Stomach (tissue), 9 donors: Measurements from ENCODE around the gene BSG. TPM values are rescaled to one million over a fixed set of nuclear protein-coding genes. Genes with fewer than 3 reads are reported as not detected.
"Not testable (repeated sequence)": the region's sequence is repeated elsewhere in the genome, so short reads cannot be mapped to it uniquely, and the experiment has no call there.

Source experiments
- DNase-seq, 2 donors: peaks; one replicate each; pipeline versions ENCODE4 v3.0.0 to v3.0.0-alpha.2; 2013 to 2019
- H3K27ac ChIP-seq, 5 donors: fragments of 200-600 bp in 4 of 5; sonication (generic) in 4 of 5; one replicate each; pipeline ENCODE4 v1.5.1; 2013 to 2019; ENCODE audit warnings: mild to moderate bottlenecking in 1 of 5, moderate library complexity in 1 of 5
- H3K27me3 ChIP-seq, 3 donors: fragments of 200-600 bp; sonication (generic); one replicate each; pipeline ENCODE4 v1.5.1; 2017 to 2019; ENCODE audit warnings: mixed run types in 1 of 3
- H3K36me3 ChIP-seq, 4 donors: fragments of 200-600 bp; sonication (generic); 1 replicate in 3 of 4; 2 replicates in 1 of 4; pipeline ENCODE4 v1.5.1; 2016 to 2019
- H3K4me1 ChIP-seq, 4 donors: fragments of 200-600 bp; sonication (generic); one replicate each; pipeline ENCODE4 v1.5.1; 2016 to 2019
- H3K4me3 ChIP-seq, 4 donors: fragments of 200-600 bp; sonication (generic) in 3 of 4; one replicate each; pipeline ENCODE4 v1.5.1; 2016 to 2019; ENCODE audit warnings: mild to moderate bottlenecking in 1 of 4
- H3K9me3 ChIP-seq, 4 donors: fragments of 200-600 bp; sonication (generic); one replicate each; pipeline ENCODE4 v1.5.1; 2016 to 2019
- CTCF ChIP-seq, 7 experiments: fragments of 450-650 bp in 4 of 7; fragments of 200-600 bp in 3 of 7; sonication (generic) in 3 of 7; IDR thresholded peaks; one replicate each; pipeline ENCODE4 v1.5.1; 2016 to 2019; ENCODE audit warnings: antibody characterized with exemption in 7 of 7, control low read depth in 2 of 7, mild to moderate bottlenecking in 1 of 7
- EP300 ChIP-seq: sonication (generic); formaldehyde crosslinking; IDR thresholded peaks from one replicate; pipeline ENCODE4 v1.6.1; 2017; ENCODE audit warnings: antibody characterized with exemption
- POLR2A ChIP-seq, 4 donors: fragments of 450-650 bp; IDR thresholded peaks; one replicate each; pipeline ENCODE4 v1.6.1; 2016; ENCODE audit warnings: antibody characterized with exemption in 4 of 4, control low read depth in 2 of 4, mild to moderate bottlenecking in 1 of 4, moderate library complexity in 1 of 4
- POLR2AphosphoS5 ChIP-seq, 3 donors: sonication (generic); formaldehyde crosslinking; IDR thresholded peaks; one replicate each; pipeline ENCODE4 v1.6.1; 2016; ENCODE audit warnings: antibody characterized with exemption in 3 of 3
- WGBS, 5 donors: extraction: QIAGEN DNeasy Blood & Tissue Kit in 3 of 5; methylation state at CpG; one replicate each; pipeline versions ENCODE4 v1.1.5 to v1.1.7; 2013 to 2018; 5-methylcytosine and 5-hydroxymethylcytosine counted together
- intact Hi-C: fragments of 100-400 bp; cut with DNase I; formaldehyde crosslinking; loops from one replicate; pipeline ENCODE4 v1.15.1; 2023; ENCODE audit warnings: low total_unique reads
- polyA plus RNA-seq, 3 donors: library from polyadenylated mRNA; stranded (reverse); fragments of 200-250 nt; gene quantifications; one replicate each; pipeline ENCODE4 v1.2.3, GENCODE V29; 2013
- total RNA-seq, 5 donors: library from RNA; depleted of rRNA; stranded (reverse); fragments of >200 nt; gene quantifications; one replicate each; pipeline versions ENCODE4 v1.1.0 to v1.2.3, GENCODE V29; 2014 to 2016
- donor health status: healthy with polysubstance abuse.
- donor health status: Bipolar disorder and iron deficiency.
- donor health status: healthy.

Gene BSG
- total and polyA plus RNA-seq, 8 donors: 184 to 1,029 (median 331) TPM

GRCh38 chr19:618247-618619, 45.8 kb downstream of the BSG start:
- Histone ChIP-seq H3K27me3 (peaks cover 0 to 27% (median 7%) of the 10 kb centered on the region in 3 donors), H3K9me3 (no peaks in the 10 kb centered on the region), H3K27ac (no peak overlapping the region), H3K4me1 (peaks cover 0 to 16% (median 9%) of the 10 kb centered on the region in 4 donors), H3K4me3 (no peak overlapping the region), H3K36me3 (peaks cover 40 to 67% (median 65%) of the 10 kb centered on the region in 4 donors)
- DNase-seq: no peak
- WGBS, 5 donors: 84 to 93% (median 92%) methylated on average over 11 to 19 of the region's 19 CpGs
- intact Hi-C loops: no loop called here
- TF ChIP-seq CTCF (IDR thresholded peaks at IDR 0.05): no peak
- no peak for TF ChIP-seq POLR2A (IDR thresholded peaks at IDR 0.05)
- TF ChIP-seq POLR2AphosphoS5 (IDR thresholded peaks at IDR 0.05): no peak
- TF ChIP-seq EP300: no peak

- Histone ChIP-seq H3K9me3 (no peaks in the 10 kb centered on the region), H3K27ac (no peak overlapping the region), H3K4me3 (no peak overlapping the region), H3K36me3 (peaks cover 40 to 72% (median 71%) of the 10 kb centered on the region in 4 donors), H3K27me3 (peaks cover 0 to 25% (median 7%) of the 10 kb centered on the region in 3 donors), H3K4me1 (peaks cover 0 to 16% (median 9%) of the 10 kb centered on the region in 4 donors)
- TF ChIP-seq EP300 (no peak), POLR2A (IDR thresholded peaks at IDR 0.05) (no peak), CTCF (IDR thresholded peaks at IDR 0.05) (no peak), POLR2AphosphoS5 (IDR thresholded peaks at IDR 0.05) (no peak)
- intact Hi-C loops: no loop called here
- 94 to 97% (median 95%) methylated on average over 17 to 27 of the region's 27 CpGs for WGBS, 5 donors
- no peak for DNase-seq
Measured at GRCh38 chr19:618674-619285, 46.4 kb downstream of the BSG start.

GRCh38 chr19:619286-620002, 47.0 kb downstream of the BSG start:
- H3K9me3 ChIP-seq: no peaks in the 10 kb centered on the region
- H3K4me1 ChIP-seq: peaks cover 0 to 16% (median 9%) of the 10 kb centered on the region in 4 donors
- DNase-seq: no peak
- intact Hi-C loops: no loop called here
- TF ChIP-seq EP300 (no peak), CTCF (IDR thresholded peaks at IDR 0.05) (no peak), POLR2AphosphoS5 (IDR thresholded peaks at IDR 0.05) (no peak), POLR2A (IDR thresholded peaks at IDR 0.05) (no peak)
- peaks cover 40 to 79% (median 78%) of the 10 kb centered on the region in 4 donors for H3K36me3 ChIP-seq
- H3K27me3 ChIP-seq: peaks cover 0 to 21% (median 7%) of the 10 kb centered on the region in 3 donors
- WGBS, 5 donors: 89 to 96% (median 95%) methylated on average over 23 to 47 of the region's 47 CpGs
- H3K4me3 ChIP-seq: no peak overlapping the region
- no peak overlapping the region for H3K27ac ChIP-seq

- Histone ChIP-seq H3K27ac (no peak overlapping the region), H3K9me3 (no peaks in the 10 kb centered on the region), H3K27me3 (peaks cover 0 to 18% (median 7%) of the 10 kb centered on the region in 3 donors), H3K4me3 (no peak overlapping the region), H3K36me3 (peaks cover 47 to 87% (median 86%) of the 10 kb centered on the region in 4 donors), H3K4me1 (peaks cover 0 to 16% (median 9%) of the 10 kb centered on the region in 4 donors)
- intact Hi-C loops: no loop called here
- TF ChIP-seq EP300 (no peak), POLR2AphosphoS5 (IDR thresholded peaks at IDR 0.05) (no peak), CTCF (IDR thresholded peaks at IDR 0.05) (no peak), POLR2A (IDR thresholded peaks at IDR 0.05) (no peak)
- DNase-seq: no peak
- WGBS, 5 donors: 94 to 96% (median 94%) methylated on average over 36 to 51 of the region's 51 CpGs
Measured at GRCh38 chr19:620166-620862, 47.9 kb downstream of the BSG start.

GRCh38 chr19:621191-621590, 48.8 kb downstream of the BSG start:
- intact Hi-C loops, H3K9me3 ChIP-seq, DNase-seq, H3K4me3 ChIP-seq, H3K27ac ChIP-seq: not testable (repeated sequence)
- Histone ChIP-seq H3K36me3 (peaks cover 48 to 96% (median 95%) of the 10 kb centered on the region in 4 donors), H3K4me1 (peaks cover 0 to 12% (median 7%) of the 10 kb centered on the region in 4 donors), H3K27me3 (peaks cover 0 to 12% (median 7%) of the 10 kb centered on the region in 3 donors)
- 95 to 97% (median 96%) methylated on average over 29 to 48 of the region's 48 CpGs for WGBS, 5 donors
